ENCODE data around the gene KLHDC10. TPM values are rescaled to one million over a fixed set of nuclear protein-coding genes. Genes with fewer than 3 reads are reported as not detected.
A peak's percentile ranks its signal among the peaks of the same experiment; 100 is the strongest.

KLHDC10 gene
- total and polyA plus RNA-seq, 2 donors (not counting 1 experiment from before 2014, with no cell fraction given), result 28.5 to 29.1 TPM

GRCh38 chr7:130143334-130143732 lies 73.0 kb downstream of the KLHDC10 start:
- no peaks in the 10 kb centered on the region for H3K36me3 ChIP-seq (ENCODE audit: control insufficient read depth, insufficient read depth, low read length)
- DNase-seq (ENCODE audit: low read depth in 2 of 2), result no peak

DNA sequence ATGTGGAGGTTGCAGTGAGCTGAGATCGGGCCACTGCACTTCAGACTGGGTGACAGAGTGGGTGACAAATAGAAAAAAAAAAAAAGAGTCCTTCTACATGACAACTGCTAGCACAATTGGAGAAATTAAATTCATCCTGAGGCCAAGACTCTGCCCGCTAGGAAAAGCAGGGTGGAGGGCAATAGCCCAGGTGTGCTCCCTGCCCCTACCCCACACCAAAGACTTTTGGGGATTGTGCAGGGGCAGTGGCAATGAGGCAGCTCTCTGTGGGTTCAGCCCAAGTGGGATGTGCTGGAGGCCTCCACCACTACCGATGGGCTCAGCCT lies 73.6 kb downstream of the KLHDC10 start:
- Histone ChIP-seq H4K20me1 (ENCODE audit: control insufficient read depth, extremely low read depth, insufficient read depth, low read length) (no peaks in the 10 kb centered on the region), H3K4me3 (replicated peaks in 1 of 4; ENCODE audit: control extremely low read depth in 1 of 4, insufficient read depth in 1 of 4, low read depth in 3 of 4, low read length in 4 of 4) (no peak overlapping the region), H3K9me3 (ENCODE audit: control insufficient read depth, insufficient read depth, low read depth, low read length) (no peaks in the 10 kb centered on the region), H3K4me2 (ENCODE audit: extremely low read depth, insufficient read depth, low read length) (no peak overlapping the region), H3K36me3 (ENCODE audit: control insufficient read depth, insufficient read depth, low read length) (no peaks in the 10 kb centered on the region), H3K27me3 (ENCODE audit: control insufficient read depth, insufficient read depth, low read length) (no peaks in the 10 kb centered on the region), H3K9ac (ENCODE audit: insufficient read depth, low read length) (no peak overlapping the region), H3K27ac (ENCODE audit: insufficient read depth, low read length) (no peak overlapping the region), H2AFZ (ENCODE audit: low read length) (no peak overlapping the region), H3K4me1 (ENCODE audit: control insufficient read depth, extremely low read depth, insufficient read depth, low read length) (peaks cover 6% of the 10 kb centered on the region), H3K79me2 (ENCODE audit: control insufficient read depth, insufficient read depth, low read length) (no peaks in the 10 kb centered on the region)
- TF ChIP-seq, protein P1, sequence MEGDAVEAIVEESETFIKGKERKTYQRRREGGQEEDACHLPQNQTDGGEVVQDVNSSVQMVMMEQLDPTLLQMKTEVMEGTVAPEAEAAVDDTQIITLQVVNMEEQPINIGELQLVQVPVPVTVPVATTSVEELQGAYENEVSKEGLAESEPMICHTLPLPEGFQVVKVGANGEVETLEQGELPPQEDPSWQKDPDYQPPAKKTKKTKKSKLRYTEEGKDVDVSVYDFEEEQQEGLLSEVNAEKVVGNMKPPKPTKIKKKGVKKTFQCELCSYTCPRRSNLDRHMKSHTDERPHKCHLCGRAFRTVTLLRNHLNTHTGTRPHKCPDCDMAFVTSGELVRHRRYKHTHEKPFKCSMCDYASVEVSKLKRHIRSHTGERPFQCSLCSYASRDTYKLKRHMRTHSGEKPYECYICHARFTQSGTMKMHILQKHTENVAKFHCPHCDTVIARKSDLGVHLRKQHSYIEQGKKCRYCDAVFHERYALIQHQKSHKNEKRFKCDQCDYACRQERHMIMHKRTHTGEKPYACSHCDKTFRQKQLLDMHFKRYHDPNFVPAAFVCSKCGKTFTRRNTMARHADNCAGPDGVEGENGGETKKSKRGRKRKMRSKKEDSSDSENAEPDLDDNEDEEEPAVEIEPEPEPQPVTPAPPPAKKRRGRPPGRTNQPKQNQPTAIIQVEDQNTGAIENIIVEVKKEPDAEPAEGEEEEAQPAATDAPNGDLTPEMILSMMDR (conservative IDR thresholded peaks at IDR 0.05 in 1 of 2, IDR thresholded peaks at IDR 0.05 in 1 of 2; ENCODE audit: low read depth in 1 of 2, low read length in 2 of 2), result no peak
- no peak for TF ChIP-seq EZH2 (IDR thresholded peaks at IDR 0.05; ENCODE audit: low read length, missing control alignments)
- no peak for DNase-seq (ENCODE audit: low read depth in 2 of 2)

More at GRCh38 chr7:130143334-130143732, 73.0 kb downstream of the KLHDC10 start:
- no peak overlapping the region for H3K4me2 ChIP-seq (ENCODE audit: extremely low read depth, insufficient read depth, low read length)
- peaks cover 6% of the 10 kb centered on the region for H3K4me1 ChIP-seq (ENCODE audit: control insufficient read depth, extremely low read depth, insufficient read depth, low read length)
- no peaks in the 10 kb centered on the region for H3K27me3 ChIP-seq (ENCODE audit: control insufficient read depth, insufficient read depth, low read length)
- no peak overlapping the region for H3K4me3 ChIP-seq (replicated peaks in 1 of 4; ENCODE audit: control extremely low read depth in 1 of 4, insufficient read depth in 1 of 4, low read depth in 3 of 4, low read length in 4 of 4)
- H3K9ac ChIP-seq (ENCODE audit: insufficient read depth, low read length), result no peak overlapping the region
- H2AFZ ChIP-seq (ENCODE audit: low read length), result no peak overlapping the region
- no peak for TF ChIP-seq EZH2 (IDR thresholded peaks at IDR 0.05; ENCODE audit: low read length, missing control alignments)
- TF ChIP-seq, protein P1 (conservative IDR thresholded peaks at IDR 0.05 in 1 of 2, IDR thresholded peaks at IDR 0.05 in 1 of 2; ENCODE audit: low read depth in 1 of 2, low read length in 2 of 2), result no peak
- no peaks in the 10 kb centered on the region for H3K79me2 ChIP-seq (ENCODE audit: control insufficient read depth, insufficient read depth, low read length)
- H3K27ac ChIP-seq (ENCODE audit: insufficient read depth, low read length), result no peak overlapping the region
- H3K9me3 ChIP-seq (ENCODE audit: control insufficient read depth, insufficient read depth, low read depth, low read length), result no peaks in the 10 kb centered on the region
- H4K20me1 ChIP-seq (ENCODE audit: control insufficient read depth, extremely low read depth, insufficient read depth, low read length), result no peaks in the 10 kb centered on the region

- Histone ChIP-seq H3K9ac (ENCODE audit: insufficient read depth, low read length) (no peak overlapping the region), H3K36me3 (ENCODE audit: control insufficient read depth, insufficient read depth, low read length) (no peaks in the 10 kb centered on the region), H3K27ac (ENCODE audit: insufficient read depth, low read length) (no peak overlapping the region), H4K20me1 (ENCODE audit: control insufficient read depth, extremely low read depth, insufficient read depth, low read length) (no peaks in the 10 kb centered on the region), H3K79me2 (ENCODE audit: control insufficient read depth, insufficient read depth, low read length) (no peaks in the 10 kb centered on the region), H3K4me3 (replicated peaks in 1 of 4; ENCODE audit: control extremely low read depth in 1 of 4, insufficient read depth in 1 of 4, low read depth in 3 of 4, low read length in 4 of 4) (no peak overlapping the region), H2AFZ (ENCODE audit: low read length) (no peak overlapping the region), H3K9me3 (ENCODE audit: control insufficient read depth, insufficient read depth, low read depth, low read length) (no peaks in the 10 kb centered on the region), H3K27me3 (ENCODE audit: control insufficient read depth, insufficient read depth, low read length) (no peaks in the 10 kb centered on the region), H3K4me1 (ENCODE audit: control insufficient read depth, extremely low read depth, insufficient read depth, low read length) (peaks cover 6% of the 10 kb centered on the region), H3K4me2 (ENCODE audit: extremely low read depth, insufficient read depth, low read length) (no peak overlapping the region)
- TF ChIP-seq EZH2 (IDR thresholded peaks at IDR 0.05; ENCODE audit: low read length, missing control alignments), result no peak
- TF ChIP-seq, protein P1 (conservative IDR thresholded peaks at IDR 0.05 in 1 of 2, IDR thresholded peaks at IDR 0.05 in 1 of 2; ENCODE audit: low read depth in 1 of 2, low read length in 2 of 2), result no peak
- peak in 1 of 2 donors; percentile 95 for DNase-seq (ENCODE audit: low read depth in 2 of 2)
These were observed 74.2 kb downstream of the KLHDC10 start for GRCh38 chr7:130144312-130145171.
